AG10803 (cell line): ENCODE results near the gene RPS28.
"Not testable (repeated sequence)": the region's sequence is repeated elsewhere in the genome, so short reads cannot be mapped to it uniquely, and the experiment has no call there.

Experiments used
- DNase-seq: peaks from one replicate; pipeline ENCODE4 v3.0.0; 2010; ENCODE audit warnings: low read depth
- H3K4me3 ChIP-seq: 2 replicates; pipeline ENCODE4 v1.5.1; 2011; ENCODE audit warnings: mild to moderate bottlenecking, low read length, control low read depth
- CTCF ChIP-seq: conservative IDR thresholded peaks from 2 replicates; pipeline ENCODE4 v1.5.1; 2011; ENCODE audit warnings: mild to moderate bottlenecking, low read length, control low read depth, inconsistent platforms

Gene RPS28

GRCh38 chr19:8321067-8321985 lies at the start of gene RPS28, which contains the start of gene NDUFA7:
Gene RPS28 (plus strand): TSS chr19:8321496. CDS start chr19:8321531, 35 bp downstream.
Gene NDUFA7 (minus strand): TSS chr19:8321375. CDS start chr19:8321358, 17 bp downstream.
- DNase-seq = peak; percentile 94
- TF ChIP-seq CTCF = peak; percentile 23; the same call in 1 of the 2 replicates

GRCh38 chr19:8276508-8276907 lies 44.8 kb upstream of the RPS28 start:
- not testable (repeated sequence) for H3K4me3 ChIP-seq

More at GRCh38 chr19:8321067-8321985, at the start of gene RPS28, which contains the start of gene NDUFA7:
- peak within 1 kb of the TSS; percentile 98 for H3K4me3 ChIP-seq

GRCh38 chr19:8291337-8291736 lies 30.0 kb upstream of the RPS28 start:
- H3K4me3 ChIP-seq, DNase-seq: not testable (repeated sequence)

More at GRCh38 chr19:8276508-8276907, 44.8 kb upstream of the RPS28 start:
- not testable (repeated sequence) for DNase-seq

GRCh38 chr19:8302357-8302691 lies 19.0 kb upstream of the RPS28 start:
- no peak for DNase-seq
- H3K4me3 ChIP-seq = no peak overlapping the region
- no peak for TF ChIP-seq CTCF

- no peak overlapping the region for H3K4me3 ChIP-seq
- DNase-seq = no peak
- TF ChIP-seq CTCF = no peak
Observed at GRCh38 chr19:8302734-8303133, 18.6 kb upstream of the RPS28 start.

- no peak for DNase-seq
- no peak for TF ChIP-seq CTCF
- no peak overlapping the region for H3K4me3 ChIP-seq
Observed at GRCh38 chr19:8304841-8305621, 16.3 kb upstream of the RPS28 start.

- DNase-seq = no peak
- no peak overlapping the region for H3K4me3 ChIP-seq
- no peak for TF ChIP-seq CTCF
Observed at GRCh38 chr19:8305798-8306197, 15.5 kb upstream of the RPS28 start.
